ENCODE data around the gene DHX16. TPM values are rescaled to one million over a fixed set of nuclear protein-coding genes. Genes with fewer than 3 reads are reported as not detected.

Gene DHX16
- total RNA-seq, 1 donor from 2014 or later: 50.4 TPM

GRCh38 chr6:30683183-30683979 lies 10.6 kb upstream of the DHX16 start:
- H3K4me1 Mint-ChIP-seq: peaks cover 82% of the 10 kb centered on the region
- ATAC-seq (ENCODE audit: low read depth): no peak
- H3K36me3 Mint-ChIP-seq (ENCODE audit: low read depth): peaks cover 65% of the 10 kb centered on the region
- DNase-seq: no peak
- H3K9me3 Mint-ChIP-seq: no peaks in the 10 kb centered on the region
- H3K27ac Mint-ChIP-seq: peak overlapping the region; percentile 99
- no peaks in the 10 kb centered on the region for H3K27me3 Mint-ChIP-seq
- POLR2A ChIA-PET: interaction anchor here (0.6 to 15.3 kb wide), 13 partner anchors 9 to 520 kb away, joined by 3 to 697 read pairs (median 9); partner anchors contain the start of genes DHX16, MDC1, MRPS18B and NRM
- H3K4me3 Mint-ChIP-seq: peak overlapping the region; percentile 92
- CTCF ChIA-PET: interaction anchor here (15.7 kb wide), 1 partner anchor 45 kb away, joined by 576 read pairs; the partner anchor contains the start of gene TUBB
- intact Hi-C loops (cut with micrococcal nuclease): loop anchor here (2.0 to 10.0 kb wide), 4 partner anchors 67 to 881 kb away; partner anchors contain the start of genes GTF2H4, MRPS18B, PPP1R10 and TRIM26
- TF ChIP-seq CTCF (IDR thresholded peaks at IDR 0.05): no peak

GRCh38 chr6:30682143-30683117 lies 9.6 kb upstream of the DHX16 start:
- Mint-ChIP-seq H3K27me3 (no peaks in the 10 kb centered on the region), H3K4me1 (peaks cover 72% of the 10 kb centered on the region), H3K36me3 (ENCODE audit: low read depth) (peaks cover 69% of the 10 kb centered on the region), H3K9me3 (no peaks in the 10 kb centered on the region), H3K27ac (peak overlapping the region; percentile 99), H3K4me3 (peak overlapping the region; percentile 92)
- POLR2A ChIA-PET: interaction anchor here (0.6 to 15.3 kb wide), 14 partner anchors 7 to 229 kb away, joined by 3 to 697 read pairs (median 7); partner anchors contain the start of genes DHX16, MDC1, MRPS18B and NRM
- CTCF ChIA-PET: interaction anchor here (2.1 to 15.7 kb wide), 3 partner anchors 7 to 46 kb away, joined by 7 to 576 read pairs (median 58); partner anchors contain the start of genes MDC1, NRM and TUBB
- TF ChIP-seq CTCF (IDR thresholded peaks at IDR 0.05): no peak
- DNase-seq (peak; percentile 80), ATAC-seq (ENCODE audit: low read depth) (peak; percentile 59)
- intact Hi-C loops (cut with micrococcal nuclease): loop anchor here (1.0 to 10.0 kb wide), 7 partner anchors 9 to 882 kb away; partner anchors contain the start of genes DHX16, GTF2H4, MDC1 and MRPS18B

GRCh38 chr6:30681766-30682142 lies 8.9 kb upstream of the DHX16 start:
- Mint-ChIP-seq H3K4me1 (peaks cover 69% of the 10 kb centered on the region), H3K27me3 (no peaks in the 10 kb centered on the region), H3K9me3 (no peaks in the 10 kb centered on the region), H3K4me3 (peak overlapping the region; percentile 92), H3K27ac (peak overlapping the region; percentile 99), H3K36me3 (ENCODE audit: low read depth) (peaks cover 74% of the 10 kb centered on the region)
- no peak for DNase-seq
- intact Hi-C loops (cut with micrococcal nuclease): loop anchor here (1.0 to 10.0 kb wide), 7 partner anchors 8 to 883 kb away; partner anchors contain the start of genes DHX16, GTF2H4, MDC1 and MRPS18B
- CTCF ChIA-PET: interaction anchor here (2.1 to 15.7 kb wide), 3 partner anchors 8 to 47 kb away, joined by 7 to 576 read pairs (median 58); partner anchors contain the start of genes MDC1, NRM and TUBB
- TF ChIP-seq CTCF (IDR thresholded peaks at IDR 0.05): no peak
- ATAC-seq (ENCODE audit: low read depth): no peak
- POLR2A ChIA-PET: interaction anchor here (1.0 to 15.3 kb wide), 11 partner anchors 8 to 228 kb away, joined by 3 to 697 read pairs (median 5); partner anchors contain the start of genes DHX16, MDC1, MRPS18B and NRM

GRCh38 chr6:30679765-30680535 lies 7.1 kb upstream of the DHX16 start:
- ChIA-PET CTCF (interaction anchor here (0.8 to 15.7 kb wide), 8 partner anchors 10 to 408 kb away, joined by 3 to 576 read pairs (median 8); partner anchors contain the start of genes MDC1, NRM and TUBB), POLR2A (interaction anchor here (0.7 to 15.3 kb wide), 6 partner anchors 8 to 123 kb away, joined by 4 to 697 read pairs (median 16); partner anchors contain the start of genes MDC1, MRPS18B, PPP1R10 and PRR3)
- H3K27me3 Mint-ChIP-seq: no peaks in the 10 kb centered on the region
- H3K27ac Mint-ChIP-seq: peak overlapping the region; percentile 99
- peaks cover 64% of the 10 kb centered on the region for H3K4me1 Mint-ChIP-seq
- no peak for DNase-seq
- no peak for TF ChIP-seq CTCF (IDR thresholded peaks at IDR 0.05)
- H3K4me3 Mint-ChIP-seq: peak overlapping the region; percentile 92
- no peaks in the 10 kb centered on the region for H3K9me3 Mint-ChIP-seq
- peaks cover 71% of the 10 kb centered on the region for H3K36me3 Mint-ChIP-seq (ENCODE audit: low read depth)
- intact Hi-C loops (cut with micrococcal nuclease): loop anchor here (1.0 to 10.0 kb wide), 5 partner anchors 42 to 885 kb away; partner anchors contain the start of genes GTF2H4 and TRIM26
- no peak for ATAC-seq (ENCODE audit: low read depth)
